Lower leg skin (tissue), 3 donors: Measurements from ENCODE around the gene AK5.

Experiments
- CTCF ChIP-seq, 3 donors: fragments of 450-650 bp; IDR thresholded peaks; one replicate each; pipeline ENCODE4 v1.5.1; 2016; ENCODE audit warnings: antibody characterized with exemption in 3 of 3, mild to moderate bottlenecking in 3 of 3, moderate library complexity in 2 of 3
- POLR2A ChIP-seq, 2 donors: fragments of 450-650 bp; IDR thresholded peaks; one replicate each; pipeline ENCODE4 v1.6.1; 2016 to 2017; ENCODE audit warnings: antibody characterized with exemption in 2 of 2, mild to moderate bottlenecking in 1 of 2, moderate library complexity in 1 of 2

DNA sequence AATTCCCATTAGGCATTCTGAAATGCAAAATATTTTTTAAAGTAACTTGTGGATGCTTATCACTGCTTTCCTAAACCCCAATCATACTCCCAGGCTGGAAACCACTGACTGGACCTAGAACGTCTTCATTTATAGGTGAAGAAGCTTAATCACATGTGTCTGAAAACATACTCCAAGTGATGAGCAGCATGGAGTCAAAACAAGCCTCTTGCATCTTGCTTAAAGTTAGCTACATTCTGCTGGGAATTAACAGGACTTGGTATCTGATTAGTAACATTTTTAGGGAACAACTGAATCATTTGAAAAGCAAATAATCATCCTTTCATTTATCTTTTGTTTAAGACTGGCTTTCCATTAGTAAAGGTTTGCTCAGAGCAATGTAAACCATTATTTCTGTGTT lies 105.7 kb downstream of the AK5 start:
- TF ChIP-seq CTCF (IDR thresholded peaks at IDR 0.05) = no peak
- TF ChIP-seq POLR2A (IDR thresholded peaks at IDR 0.05) = no peak
